H1 (cell line): ENCODE results near the gene SERINC5. TPM values are rescaled to one million over a fixed set of nuclear protein-coding genes. Genes with fewer than 3 reads are reported as not detected.

Experiments
- CTCF ChIA-PET: fragments of 300-600 bp; sonication (Branson Sonifier 250); formaldehyde crosslinking; loops from one replicate; lab custom pipeline; 2021; ENCODE audit not compliant: partially characterized antibody; lab: Charles Lee
- POLR2A ChIA-PET: fragments of 300-600 bp; sonication (Branson Sonifier 250); formaldehyde crosslinking; loops from one replicate; lab custom pipeline; 2021; ENCODE audit warnings: inconsistent platforms; ENCODE audit not compliant: partially characterized antibody; lab: Charles Lee
- DNase-seq, 2 experiments: peaks; one replicate each; pipeline versions ENCODE4 v3.0.0 to v3.0.0-alpha.2; 2010 to 2022; ENCODE audit warnings: low spot score in 2 of 2, low read depth in 1 of 2, mixed read lengths in 1 of 2
- FAIRE-seq: peaks from 2 replicates; lab custom pipeline; 2011; peaks lifted over from hg19 to GRCh38; lab: Jason Lieb, UNC
- H2AFZ ChIP-seq: 2 replicates; pipeline ENCODE4 v1.8.1; 2012; ENCODE audit warnings: low read length, inconsistent platforms
- H2AK5ac ChIP-seq: 2 replicates; pipeline ENCODE4 v1.6.1; 2013; ENCODE audit warnings: low read depth, low read length
- H2BK120ac ChIP-seq: replicated peaks from 2 replicates; pipeline ENCODE3; 2013; ENCODE audit warnings: low read depth, low read length, inconsistent platforms
- H2BK12ac ChIP-seq: 2 replicates; pipeline ENCODE4 v1.6.1; 2013; ENCODE audit warnings: low read depth, low read length
- H2BK15ac ChIP-seq: 2 replicates; pipeline ENCODE4 v1.6.1; 2013; ENCODE audit warnings: low read length
- H2BK20ac ChIP-seq: 2 replicates; pipeline ENCODE4 v1.6.1; 2013; ENCODE audit warnings: low read length
- H2BK5ac ChIP-seq: 2 replicates; pipeline ENCODE4 v1.6.1; 2013; ENCODE audit warnings: low read depth, low read length
- H3K14ac ChIP-seq: 2 replicates; pipeline ENCODE4 v1.6.1; 2013; ENCODE audit warnings: inconsistent platforms; ENCODE audit not compliant: insufficient read length
- H3K18ac ChIP-seq: 2 replicates; pipeline ENCODE4 v1.6.1; 2013; ENCODE audit warnings: low read length; ENCODE audit errors: extremely low read depth
- H3K23ac ChIP-seq: 2 replicates; pipeline ENCODE4 v1.6.1; 2013; ENCODE audit warnings: inconsistent platforms; ENCODE audit not compliant: insufficient read length
- H3K23me2 ChIP-seq: 2 replicates; pipeline ENCODE4 v1.6.1; 2013; ENCODE audit warnings: low read depth, low read length
- H3K27ac ChIP-seq: 2 replicates; pipeline ENCODE4 v1.6.1; 2011; ENCODE audit warnings: low read depth, low read length, inconsistent platforms
- H3K27me3 ChIP-seq, 4 experiments: replicated peaks in 1 of 4; 1 replicate in 1 of 4; 2 replicates in 3 of 4; pipeline versions ENCODE4 v1.6.1 to v1.8.1; 2011 to 2013; ENCODE audit warnings: low read length in 3 of 4, mild to moderate bottlenecking in 3 of 4, inconsistent platforms in 2 of 4, mixed read lengths in 2 of 4, moderate library complexity in 1 of 4; ENCODE audit not compliant: control insufficient read depth in 3 of 4, insufficient read depth in 3 of 4; ENCODE audit errors: extremely low read depth in 1 of 4
- H3K36me3 ChIP-seq, 4 experiments: 2 replicates each; pipeline versions ENCODE4 v1.6.1 to v1.8.1; 2011 to 2013; ENCODE audit warnings: mild to moderate bottlenecking in 4 of 4, low read length in 3 of 4, moderate library complexity in 2 of 4, control low read depth in 1 of 4, inconsistent platforms in 1 of 4; ENCODE audit not compliant: insufficient read depth in 4 of 4, control insufficient read depth in 2 of 4
- H3K4ac ChIP-seq: replicated peaks from 2 replicates; pipeline ENCODE3; 2013; ENCODE audit warnings: low read length, low read depth, mixed read lengths, inconsistent platforms; ENCODE audit not compliant: insufficient read length
- H3K4me1 ChIP-seq, 4 experiments: replicated peaks in 1 of 4; 1 replicate in 1 of 4; 2 replicates in 3 of 4; pipeline versions ENCODE4 v1.6.1 to v1.8.1; 2011 to 2013; ENCODE audit warnings: low read length in 3 of 4, inconsistent platforms in 2 of 4, mixed read lengths in 1 of 4; ENCODE audit not compliant: insufficient read depth in 4 of 4, control insufficient read depth in 3 of 4
- H3K4me2 ChIP-seq, 2 experiments: 2 replicates each; pipeline versions ENCODE4 v1.6.1 to v1.8.1; 2011 to 2013; ENCODE audit warnings: low read depth in 2 of 2, low read length in 2 of 2, control low read depth in 1 of 2, inconsistent platforms in 1 of 2, mild to moderate bottlenecking in 1 of 2; ENCODE audit not compliant: insufficient read depth in 1 of 2
- H3K4me3 ChIP-seq, 4 experiments: fragments of 200-600, 300-600 bp in 1 of 4; sonication (generic), shearing (Covaris generic), sonication (Bioruptor Twin) in 1 of 4; 2 replicates each; pipeline versions ENCODE4 v1.5.1 to v1.8.1; 2011 to 2016; ENCODE audit warnings: low read length in 4 of 4, low read depth in 3 of 4, control low read depth in 2 of 4, inconsistent platforms in 2 of 4, mild to moderate bottlenecking in 2 of 4, mixed read lengths in 1 of 4, moderate library complexity in 1 of 4; ENCODE audit not compliant: insufficient read depth in 2 of 4; ENCODE audit errors: extremely low read depth in 1 of 4
- H3K56ac ChIP-seq: replicated peaks from 2 replicates; pipeline ENCODE3; 2013; ENCODE audit warnings: low read depth, mild to moderate bottlenecking, mixed read lengths, low read length, inconsistent platforms; ENCODE audit not compliant: insufficient read length
- H3K79me1 ChIP-seq: 2 replicates; pipeline ENCODE4 v1.6.1; 2013; ENCODE audit warnings: low read depth, low read length, control low read depth
- H3K79me2 ChIP-seq, 2 experiments: 2 replicates each; pipeline versions ENCODE4 v1.6.1 to v1.8.1; 2012 to 2013; ENCODE audit warnings: low read length in 2 of 2, mild to moderate bottlenecking in 2 of 2, inconsistent platforms in 1 of 2; ENCODE audit not compliant: insufficient read depth in 2 of 2, control insufficient read depth in 1 of 2
- H3K9ac ChIP-seq, 4 experiments: replicated peaks in 1 of 4; 1 replicate in 1 of 4; 2 replicates in 3 of 4; pipeline versions ENCODE4 v1.6.1 to v1.8.1; 2011 to 2013; ENCODE audit warnings: low read depth in 3 of 4, low read length in 3 of 4, control low read depth in 2 of 4, mild to moderate bottlenecking in 2 of 4, moderate library complexity in 2 of 4, inconsistent platforms in 1 of 4; ENCODE audit errors: extremely low read depth in 1 of 4
- H3K9me3 ChIP-seq, 2 experiments: 2 replicates each; pipeline versions ENCODE4 v1.6.1 to v1.8.1; 2012 to 2013; ENCODE audit warnings: mild to moderate bottlenecking in 2 of 2, moderate library complexity in 2 of 2, control low read depth in 1 of 2, inconsistent platforms in 1 of 2, low read depth in 1 of 2, low read length in 1 of 2, mixed read lengths in 1 of 2; ENCODE audit not compliant: insufficient read depth in 2 of 2
- H4K20me1 ChIP-seq, 2 experiments: replicated peaks in 1 of 2; 2 replicates each; pipeline versions ENCODE3 to v1.8.1; 2011 to 2013; ENCODE audit warnings: inconsistent platforms in 2 of 2, low read length in 2 of 2, mild to moderate bottlenecking in 1 of 2; ENCODE audit not compliant: insufficient read depth in 2 of 2, control insufficient read depth in 1 of 2
- H4K5ac ChIP-seq: 2 replicates; pipeline ENCODE4 v1.6.1; 2013; ENCODE audit warnings: low read length, low read depth, mixed read lengths, inconsistent platforms; ENCODE audit not compliant: insufficient read length
- H4K8ac ChIP-seq: 2 replicates; pipeline ENCODE4 v1.8.0; 2013; ENCODE audit warnings: mild to moderate bottlenecking, moderate library complexity, low read length, inconsistent platforms; ENCODE audit not compliant: insufficient read depth; ENCODE audit errors: extremely low read depth
- H4K91ac ChIP-seq: replicated peaks from 2 replicates; pipeline ENCODE3; 2013; ENCODE audit warnings: low read length, mixed read lengths, inconsistent platforms; ENCODE audit not compliant: insufficient read length
- JUN ChIP-seq: IDR thresholded peaks from 2 replicates; pipeline ENCODE4 v1.6.1; 2011; ENCODE audit warnings: low read depth, mild to moderate bottlenecking, improper control_type of control experiment, low read length
- KDM1A ChIP-seq: fragments of 200-600, 300-600 bp; sonication (generic); IDR thresholded peaks from 2 replicates; pipeline ENCODE4 v1.7.1; 2016; ENCODE audit warnings: mild to moderate bottlenecking, low read length, borderline replicate concordance
- WGBS, 2 experiments: shearing (Covaris generic) in 1 of 2; methylation state at CpG; one replicate each; pipeline versions ENCODE4 v1.1.6 to v1.1.7; 2013 to 2015; ENCODE audit warnings: low lambda C conversion rate in 2 of 2, mixed read lengths in 2 of 2, inconsistent platforms in 1 of 2, low coverage in 1 of 2, missing lambda C conversion rate in 1 of 2; ENCODE audit not compliant: insufficient replicate concordance in 2 of 2, insufficient coverage in 1 of 2, insufficient read length in 1 of 2; ENCODE audit errors: extremely low coverage in 1 of 2, missing lambda C conversion rate in 1 of 2; 5-methylcytosine and 5-hydroxymethylcytosine counted together
- polyA plus RNA-seq, 7 experiments: library from polyadenylated mRNA; depleted of rRNA in 3 of 7; stranded (reverse) in 5 of 7; unstranded in 2 of 7; fragments of >200 nt in 5 of 7; fragments of 200-250 nt in 2 of 7; gene quantifications; 1 replicate in 5 of 7; 2 replicates in 1 of 7; 4 replicates in 1 of 7; pipeline versions ENCODE4 v1.2.1 to v1.2.3, GENCODE V29; 2011 to 2013; ENCODE audit warnings: missing spikeins in 2 of 7, mixed read lengths in 2 of 7
- total RNA-seq: library from RNA; stranded (reverse); fragmentation: NEBNext Ultra II Directional; extraction: Animal tissue kit (Norgen Biotek cat#: 25700); gene quantifications from 2 replicates; pipeline ENCODE4 v1.2.1, GENCODE V29; 2021

SERINC5 gene
- total and polyA plus RNA-seq, 2 of the 8 experiments (the other 6 are each of a cell fraction or from before 2014, with no cell fraction given) = 32.2 to 149 TPM

- FAIRE-seq (no peak), DNase-seq (no peak)
- Histone ChIP-seq H2BK120ac (no peak overlapping the region), H4K8ac (no peak overlapping the region), H4K20me1 (peaks cover 0 to 5% of the 10 kb centered on the region in 2 experiments), H2BK5ac (no peak overlapping the region), H2BK20ac (no peak overlapping the region), H3K27me3 (no peaks in the 10 kb centered on the region), H3K36me3 (no peaks in the 10 kb centered on the region), H3K27ac (no peak overlapping the region), H3K18ac (no peak overlapping the region), H2AFZ (no peak overlapping the region), H3K23ac (no peak overlapping the region), H3K4me3 (no peak overlapping the region), H3K4ac (no peak overlapping the region), H3K4me2 (no peak overlapping the region), H2AK5ac (no peak overlapping the region), H2BK12ac (no peak overlapping the region), H3K14ac (no peak overlapping the region), H2BK15ac (no peak overlapping the region), H3K9me3 (no peaks in the 10 kb centered on the region), H3K56ac (no peak overlapping the region), H3K23me2 (no peaks in the 10 kb centered on the region), H3K9ac (no peak overlapping the region), H4K5ac (no peak overlapping the region), H3K4me1 (peaks cover 0 to 8% (median 3%) of the 10 kb centered on the region in 4 experiments; a peak in 3 of 7 replicates), H3K79me2 (peaks cover 0 to 94% of the 10 kb centered on the region in 2 experiments; a peak in 3 of 4 replicates), H3K79me1 (no peaks in the 10 kb centered on the region; the same call in 1 of the 2 replicates), H4K91ac (no peak overlapping the region)
- ChIA-PET POLR2A (interaction anchor here (0.9 kb wide), 1 partner anchor 15 kb away, joined by 3 read pairs; no protein-coding TSS in a partner anchor), CTCF (interaction anchor here (0.8 to 1.1 kb wide), 2 partner anchors 21 to 139 kb away, joined by 3 to 4 read pairs; no protein-coding TSS in a partner anchor)
- TF ChIP-seq JUN (no peak), KDM1A (peak; percentile 67; the same call in 1 of the 2 replicates)
- WGBS, 2 experiments = 100% methylated on average over 1 of the region's 1 CpG; no CpG with 5 or more reads in 1 of the 2 experiments
These were observed 24.2 kb downstream of the SERINC5 start for GRCh38 chr5:80231693-80232092.
